C4-2B (cell line): Measurements from ENCODE around the gene SKIC3.

Experiments used
- CTCF ChIP-seq: fragments of 450-650 bp; conservative IDR thresholded peaks from 2 replicates; pipeline ENCODE4 v1.5.1; 2017; ENCODE audit warnings: mild to moderate bottlenecking
- ZFX ChIP-seq: fragments of 450-650 bp; IDR thresholded peaks from 2 replicates; pipeline ENCODE4 v1.6.1; 2017

GRCh38 chr5:95526871-95527270 is 27.9 kb downstream of the SKIC3 start:
- TF ChIP-seq CTCF: no peak
- TF ChIP-seq ZFX: no peak
